Measurements from ENCODE around the gene EDNRA.

Gene EDNRA

GRCh38 chr4:147496500-147496899, 15.6 kb downstream of the EDNRA start:
- no peak for DNase-seq (ENCODE audit: low read depth in 2 of 2, low spot score in 1 of 2)

DNA sequence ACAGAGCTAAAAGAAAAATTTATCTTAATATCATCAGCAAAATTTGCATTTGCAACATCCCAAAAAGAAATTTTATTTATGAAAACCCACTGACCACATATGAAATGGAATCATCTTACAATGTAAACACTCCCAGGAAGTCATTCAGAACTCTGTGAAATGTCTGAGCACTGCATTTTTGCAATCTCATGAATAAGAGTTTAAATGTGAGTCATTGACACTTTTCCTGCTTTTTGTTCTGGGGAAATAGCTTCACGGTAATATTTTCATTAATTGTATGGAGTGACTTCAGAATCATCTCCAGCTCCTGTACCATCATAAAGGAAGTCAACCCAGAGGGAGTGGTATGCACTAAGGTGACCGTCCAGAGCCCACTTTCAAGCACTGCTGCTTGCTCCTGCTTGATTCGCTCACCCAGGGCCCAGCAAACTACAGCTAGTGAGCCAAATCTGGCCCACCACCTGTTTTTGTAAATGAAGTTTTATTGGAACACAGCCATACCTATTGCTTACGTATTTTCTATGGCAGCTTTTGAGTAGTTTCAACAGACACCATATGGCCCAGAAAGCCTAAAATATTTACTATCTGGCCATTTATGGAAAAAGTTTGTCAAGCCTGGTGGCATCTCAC, 17.2 kb downstream of the EDNRA start:
- no peak for DNase-seq (ENCODE audit: low read depth in 2 of 2, low spot score in 1 of 2)

- no peak for DNase-seq (ENCODE audit: low read depth in 2 of 2, low spot score in 1 of 2)
Observed at GRCh38 chr4:147508346-147508745, 27.4 kb downstream of the EDNRA start.

- DNase-seq (ENCODE audit: low read depth in 2 of 2, low spot score in 1 of 2) = no peak
Observed at GRCh38 chr4:147509386-147509785, 28.5 kb downstream of the EDNRA start.

DNA sequence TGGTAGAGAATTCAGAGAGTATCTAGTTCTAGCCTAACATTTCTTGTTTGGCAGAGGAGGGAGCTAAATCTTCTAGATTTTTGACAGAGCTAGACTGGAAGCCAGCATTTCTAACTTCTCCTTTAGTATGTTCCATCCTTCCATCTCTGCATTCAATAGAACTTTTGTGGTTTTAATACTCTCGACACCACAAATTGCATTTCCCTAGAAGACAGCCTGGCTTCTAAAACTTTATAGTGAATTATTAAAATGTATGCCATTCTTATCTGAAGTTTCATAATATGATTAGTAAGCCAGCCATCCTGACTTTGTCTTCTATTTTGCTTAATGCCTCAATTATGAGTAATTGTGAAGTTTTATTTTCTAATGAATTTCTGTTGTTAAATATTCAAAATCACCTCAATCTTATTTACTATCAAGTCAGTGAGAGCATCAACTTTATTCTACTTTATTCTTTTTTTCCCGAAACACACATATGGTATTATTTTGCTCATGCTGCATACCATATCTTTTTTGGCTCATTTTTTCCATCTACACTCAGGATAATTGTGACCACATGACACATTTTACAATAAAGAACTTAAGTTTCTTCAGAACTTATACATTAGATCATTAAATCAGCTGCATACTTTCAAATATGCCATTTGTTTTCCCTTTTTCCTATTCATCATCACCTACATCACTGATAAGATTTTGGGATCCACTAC, 30.2 kb downstream of the EDNRA start:
- no peak for DNase-seq (ENCODE audit: low read depth in 2 of 2, low spot score in 1 of 2)

GRCh38 chr4:147513091-147513490, 32.2 kb downstream of the EDNRA start:
- no peak for DNase-seq (ENCODE audit: low read depth in 2 of 2, low spot score in 1 of 2)

GRCh38 chr4:147513952-147514351, 33.1 kb downstream of the EDNRA start:
- DNase-seq (ENCODE audit: low read depth in 2 of 2, low spot score in 1 of 2) = no peak

DNA sequence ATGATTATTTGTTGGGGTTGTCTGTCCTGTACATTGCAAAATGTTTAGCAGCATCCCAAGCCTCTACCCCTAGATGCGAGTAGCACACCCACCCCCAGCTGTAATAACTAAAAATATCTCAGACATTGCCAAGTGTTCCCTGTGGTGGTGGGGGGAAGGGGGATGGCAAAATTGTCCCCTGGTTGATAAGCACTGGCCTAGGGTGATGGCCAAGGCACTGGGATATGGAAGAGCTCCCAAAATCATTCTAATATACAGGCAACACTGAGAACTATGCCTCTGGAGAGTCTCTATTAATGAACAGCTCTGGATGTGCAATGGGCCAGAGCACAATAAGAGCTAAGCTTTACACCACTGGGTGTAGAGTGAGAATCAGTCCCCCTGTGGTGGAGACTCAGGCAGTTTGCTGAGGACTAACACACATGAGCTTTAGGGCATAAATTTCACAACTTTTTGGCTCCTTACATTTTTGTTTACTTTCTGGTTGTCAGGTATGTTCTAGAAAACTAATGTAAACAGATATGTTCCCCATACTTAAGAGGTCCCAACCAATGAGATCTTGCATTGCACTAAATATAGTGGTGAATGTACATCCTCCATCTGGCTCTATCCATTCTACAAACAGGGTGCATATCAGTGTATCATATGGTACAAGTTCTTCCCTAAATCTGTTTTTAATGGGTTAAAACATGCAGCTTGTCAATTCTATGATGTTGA, 34.5 kb downstream of the EDNRA start:
- DNase-seq (ENCODE audit: low read depth in 2 of 2, low spot score in 1 of 2) = no peak

- no peak for DNase-seq (ENCODE audit: low read depth in 2 of 2, low spot score in 1 of 2)
Observed at GRCh38 chr4:147516133-147516532, 35.2 kb downstream of the EDNRA start.

DNA sequence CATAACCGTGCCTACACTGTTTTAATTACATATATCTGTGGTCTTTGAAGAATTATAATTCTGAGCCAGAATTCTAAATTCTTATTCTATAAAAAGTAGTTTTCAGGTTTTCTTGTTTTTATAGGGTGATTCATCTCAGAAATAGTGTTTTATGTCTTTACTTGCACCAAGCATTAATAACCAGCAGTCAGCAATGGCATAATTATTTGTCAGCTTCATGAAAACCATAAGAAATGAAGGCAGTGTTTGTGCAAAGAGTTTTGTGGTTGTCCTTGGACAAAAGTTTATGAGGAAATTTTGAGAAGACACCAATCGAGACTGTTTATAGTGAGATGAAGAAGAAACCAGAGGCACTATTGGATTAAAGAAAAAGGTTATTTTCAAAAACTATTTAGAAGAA, 37.2 kb downstream of the EDNRA start:
- DNase-seq (ENCODE audit: low read depth in 2 of 2, low spot score in 1 of 2) = no peak

DNA sequence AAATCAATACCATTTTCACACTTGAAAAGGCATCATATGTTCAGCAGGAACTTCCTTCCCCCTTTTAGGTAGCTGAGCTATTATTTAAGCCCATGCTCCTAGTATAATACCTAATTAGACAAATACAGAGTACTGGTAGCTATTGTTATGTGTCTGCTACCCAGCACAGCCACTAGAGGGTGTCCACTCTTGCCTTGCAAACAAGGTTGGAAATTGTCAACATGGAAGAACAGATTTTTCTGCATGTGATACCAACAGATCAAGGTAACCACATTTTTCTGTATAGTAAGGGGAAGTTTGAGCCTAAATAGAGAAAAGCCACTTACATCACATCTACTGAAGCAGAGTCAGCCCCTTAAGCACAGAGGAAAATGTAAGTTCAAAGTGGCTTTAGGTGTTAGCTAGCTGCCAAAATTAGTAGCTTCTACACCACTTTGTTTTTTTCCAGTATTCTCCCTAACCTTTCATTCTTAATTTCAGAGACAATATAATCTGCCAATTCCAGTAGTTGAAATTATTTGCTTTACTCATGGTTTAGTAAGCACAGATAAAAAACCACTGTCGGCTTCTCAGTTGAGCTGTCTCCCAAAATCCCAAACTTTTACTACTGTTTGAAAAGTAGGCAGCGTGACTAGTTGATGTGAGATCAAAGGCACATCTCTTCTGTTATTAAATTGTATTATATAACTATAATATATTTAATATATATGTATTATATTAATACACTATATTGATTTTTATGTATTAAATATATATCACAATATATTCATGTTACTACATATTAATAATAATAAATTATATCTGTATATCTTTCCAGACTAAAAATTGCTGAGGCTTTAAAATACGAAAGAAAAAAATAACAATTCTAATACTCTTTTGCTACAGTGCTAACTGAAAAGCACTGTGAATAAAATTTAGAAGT, 38.2 kb downstream of the EDNRA start:
- no peak for DNase-seq (ENCODE audit: low read depth in 2 of 2, low spot score in 1 of 2)

DNA sequence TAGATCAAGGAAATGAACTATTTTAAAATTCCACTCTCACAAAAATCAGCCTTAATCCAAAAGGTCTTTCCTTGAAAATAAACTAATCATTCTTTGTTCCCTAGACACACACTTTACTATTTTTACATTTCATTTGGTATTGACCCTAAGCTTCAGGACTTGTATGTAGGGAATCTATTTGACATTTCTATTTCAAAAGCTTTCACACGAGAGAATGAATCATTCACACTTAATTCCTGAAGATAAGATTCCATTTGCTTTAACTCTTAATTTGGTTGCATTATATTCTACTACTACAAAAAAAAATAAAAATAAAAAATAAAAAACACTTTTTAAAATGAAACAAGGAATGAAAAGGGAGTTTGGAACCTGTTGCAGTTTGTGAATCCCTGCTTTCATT, 43.7 kb downstream of the EDNRA start:
- no peak for DNase-seq (ENCODE audit: low read depth in 2 of 2, low spot score in 1 of 2)

DNA sequence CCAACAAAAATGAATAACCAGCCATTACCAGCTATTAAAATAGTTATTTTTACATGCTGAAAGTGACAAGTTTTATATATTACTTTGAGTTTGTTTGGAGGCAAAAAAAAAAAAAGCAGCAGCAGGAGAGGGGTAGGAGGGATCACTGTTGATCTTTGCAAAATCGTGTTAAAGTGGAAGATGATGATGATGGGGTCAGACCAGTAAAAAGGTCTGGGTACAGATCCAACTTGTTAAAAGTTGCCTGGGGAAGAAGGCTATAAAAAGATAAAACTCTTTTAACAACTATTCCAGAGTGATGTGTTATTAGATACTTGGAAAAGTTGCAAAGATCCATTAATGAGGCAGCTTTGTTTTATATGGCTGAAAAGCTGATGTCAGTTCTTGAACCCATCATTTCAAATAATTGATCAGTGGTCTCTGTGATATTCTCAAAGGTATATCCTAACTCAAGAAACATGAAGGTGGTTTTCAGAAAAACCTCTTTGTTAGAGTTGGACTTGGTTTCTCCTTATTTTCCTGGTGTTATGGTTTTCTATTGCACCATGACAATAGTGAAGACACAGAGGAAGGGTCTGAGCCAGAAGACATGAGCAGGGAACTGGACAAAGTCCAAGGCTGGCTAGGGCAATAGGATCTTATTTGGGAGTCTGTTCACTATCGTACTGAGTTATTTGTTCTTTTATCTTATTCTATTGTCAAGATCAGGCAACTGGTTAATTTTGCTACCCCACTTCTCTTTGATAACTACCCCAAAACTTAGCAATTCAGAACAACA, 44.8 kb downstream of the EDNRA start:
- no peak for DNase-seq (ENCODE audit: low read depth in 2 of 2, low spot score in 1 of 2)

DNA sequence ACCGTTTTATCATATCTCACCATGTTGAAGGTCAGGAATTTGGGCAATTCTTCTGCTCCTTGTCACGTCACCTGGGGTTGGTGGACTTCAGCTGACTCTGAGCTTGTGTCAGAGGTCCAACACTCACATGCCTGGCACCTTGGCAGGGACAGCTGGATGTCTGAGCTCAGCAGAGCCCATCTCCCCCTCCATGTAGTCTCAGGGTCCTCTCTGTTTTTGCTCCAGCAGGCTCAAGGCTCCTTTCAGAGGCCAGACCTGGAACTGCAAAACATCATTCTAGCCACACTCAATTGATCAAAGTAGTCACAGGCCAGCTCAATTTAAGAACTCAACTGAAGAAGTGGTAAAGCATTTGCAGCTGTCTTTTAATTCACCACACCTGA, 45.4 kb downstream of the EDNRA start:
- no peak for DNase-seq (ENCODE audit: low read depth in 2 of 2, low spot score in 1 of 2)

DNA sequence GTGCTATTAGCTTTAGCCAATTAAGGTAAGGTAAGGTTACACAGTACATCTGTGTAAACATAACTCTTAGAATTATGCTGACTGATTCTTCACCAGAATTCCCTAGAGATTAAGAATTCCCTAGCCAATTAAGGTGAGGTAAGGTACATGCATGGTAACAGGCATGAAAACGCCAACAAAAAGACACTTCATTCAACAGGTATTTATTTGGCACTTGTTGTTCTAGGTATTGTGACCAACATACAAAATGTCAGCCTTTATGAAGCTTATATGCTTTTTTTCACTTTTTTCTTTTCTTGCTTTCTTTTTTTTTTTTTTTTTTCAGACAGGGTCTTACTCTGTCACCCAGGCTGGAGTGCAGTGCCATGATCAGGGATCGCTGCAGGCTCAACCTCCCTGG, 47.2 kb downstream of the EDNRA start:
- no peak for DNase-seq (ENCODE audit: low read depth in 2 of 2, low spot score in 1 of 2)

GRCh38 chr4:147530134-147530533, 49.2 kb downstream of the EDNRA start:
- no peak for DNase-seq (ENCODE audit: low read depth in 2 of 2, low spot score in 1 of 2)

DNA sequence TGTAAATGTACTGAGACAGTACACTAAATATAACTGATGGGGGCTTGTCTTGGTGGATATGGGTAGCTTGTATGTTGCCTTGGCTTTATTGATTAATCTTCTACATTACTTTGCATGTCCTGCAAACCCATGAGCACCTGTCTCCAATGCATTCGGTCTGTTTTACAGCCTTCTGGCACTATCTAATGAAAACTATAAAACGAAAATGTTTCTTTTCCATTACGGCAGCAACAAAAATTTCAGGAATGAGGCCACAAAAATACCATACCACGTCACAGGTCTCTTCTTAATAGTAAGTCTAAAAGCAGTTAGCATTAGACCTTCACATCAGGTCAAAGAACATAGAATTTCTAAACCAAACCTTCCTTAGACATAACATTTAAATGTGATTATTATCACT, 49.8 kb downstream of the EDNRA start:
- no peak for DNase-seq (ENCODE audit: low read depth in 2 of 2, low spot score in 1 of 2)

GRCh38 chr4:147532896-147533295, 52.0 kb downstream of the EDNRA start:
- no peak for DNase-seq (ENCODE audit: low read depth in 2 of 2, low spot score in 1 of 2)

GRCh38 chr4:147533331-147533730, 52.4 kb downstream of the EDNRA start:
- no peak for DNase-seq (ENCODE audit: low read depth in 2 of 2, low spot score in 1 of 2)

DNA sequence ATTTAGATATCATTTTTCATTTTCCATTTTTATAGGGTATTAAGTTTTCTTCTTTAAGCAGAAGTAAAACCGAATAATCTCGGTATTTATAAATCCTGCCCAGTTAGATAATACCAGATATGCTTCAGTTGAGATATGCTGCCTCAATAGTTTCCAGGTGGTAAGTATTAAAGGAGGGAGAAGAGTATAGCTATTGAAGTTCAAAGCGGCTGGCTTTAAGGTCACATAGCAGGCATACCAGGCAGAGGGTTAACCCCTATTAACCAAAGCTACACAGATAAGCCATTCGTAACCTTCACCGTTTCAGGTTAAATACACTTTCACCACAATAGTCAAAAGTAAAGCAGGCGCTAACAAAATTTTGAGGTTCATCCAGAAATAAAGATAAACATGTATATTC, 54.2 kb downstream of the EDNRA start:
- no peak for DNase-seq (ENCODE audit: low read depth in 2 of 2, low spot score in 1 of 2)

- no peak for DNase-seq (ENCODE audit: low read depth in 2 of 2, low spot score in 1 of 2)
Observed at GRCh38 chr4:147538711-147539110, 57.8 kb downstream of the EDNRA start.
